ENCODE data around the gene RAI2.

RAI2 gene

GRCh38 chrX:17829566-17829965, 31.5 kb downstream of the RAI2 start:
- DNase-seq (ENCODE audit: extremely low read depth in 1 of 2, low read depth in 1 of 2), result no peak

GRCh38 chrX:17828171-17828570, 32.9 kb downstream of the RAI2 start:
- no peak for DNase-seq (ENCODE audit: extremely low read depth in 1 of 2, low read depth in 1 of 2)

GRCh38 chrX:17826609-17827496, 34.2 kb downstream of the RAI2 start:
- no peak for DNase-seq (ENCODE audit: extremely low read depth in 1 of 2, low read depth in 1 of 2)

- no peak for DNase-seq (ENCODE audit: extremely low read depth in 1 of 2, low read depth in 1 of 2)
Measured at GRCh38 chrX:17824980-17825379, 36.1 kb downstream of the RAI2 start.

GRCh38 chrX:17822351-17822750, 38.7 kb downstream of the RAI2 start:
- DNase-seq (ENCODE audit: extremely low read depth in 1 of 2, low read depth in 1 of 2), result no peak

- DNase-seq (ENCODE audit: extremely low read depth in 1 of 2, low read depth in 1 of 2), result no peak
Measured at GRCh38 chrX:17820100-17820499, 41.0 kb downstream of the RAI2 start.

GRCh38 chrX:17818726-17819125, 42.4 kb downstream of the RAI2 start:
- DNase-seq (ENCODE audit: extremely low read depth in 1 of 2, low read depth in 1 of 2), result no peak

GRCh38 chrX:17817251-17817650, 43.8 kb downstream of the RAI2 start:
- no peak for DNase-seq (ENCODE audit: extremely low read depth in 1 of 2, low read depth in 1 of 2)

GRCh38 chrX:17814557-17814956, 46.5 kb downstream of the RAI2 start:
- DNase-seq (ENCODE audit: extremely low read depth in 1 of 2, low read depth in 1 of 2), result no peak

- DNase-seq (ENCODE audit: extremely low read depth in 1 of 2, low read depth in 1 of 2), result no peak
Measured at GRCh38 chrX:17814059-17814458, 47.0 kb downstream of the RAI2 start.

- no peak for DNase-seq (ENCODE audit: extremely low read depth in 1 of 2, low read depth in 1 of 2)
Measured at GRCh38 chrX:17813277-17813676, 47.8 kb downstream of the RAI2 start.

GRCh38 chrX:17812763-17813162, 48.3 kb downstream of the RAI2 start:
- DNase-seq (ENCODE audit: extremely low read depth in 1 of 2, low read depth in 1 of 2), result no peak

GRCh38 chrX:17809984-17810383, 51.1 kb downstream of the RAI2 start:
- no peak for DNase-seq (ENCODE audit: extremely low read depth in 1 of 2, low read depth in 1 of 2)

- no peak for DNase-seq (ENCODE audit: extremely low read depth in 1 of 2, low read depth in 1 of 2)
Measured at GRCh38 chrX:17809273-17809672, 51.8 kb downstream of the RAI2 start.

- DNase-seq (ENCODE audit: extremely low read depth in 1 of 2, low read depth in 1 of 2), result no peak
Measured at GRCh38 chrX:17805120-17805519, 56.0 kb downstream of the RAI2 start.

GRCh38 chrX:17803449-17803848, 57.6 kb downstream of the RAI2 start:
- DNase-seq (ENCODE audit: extremely low read depth in 1 of 2, low read depth in 1 of 2), result no peak

GRCh38 chrX:17802756-17803155, 58.3 kb downstream of the RAI2 start:
- DNase-seq (ENCODE audit: extremely low read depth in 1 of 2, low read depth in 1 of 2), result no peak

- no peak for DNase-seq (ENCODE audit: extremely low read depth in 1 of 2, low read depth in 1 of 2)
Measured at GRCh38 chrX:17801431-17801830, 59.7 kb downstream of the RAI2 start.

- no peak for DNase-seq (ENCODE audit: extremely low read depth in 1 of 2, low read depth in 1 of 2)
Measured at GRCh38 chrX:17798921-17799320, 62.2 kb downstream of the RAI2 start.

- DNase-seq (ENCODE audit: extremely low read depth in 1 of 2, low read depth in 1 of 2), result no peak
Measured at GRCh38 chrX:17792826-17793225, 68.3 kb downstream of the RAI2 start.

GRCh38 chrX:17788956-17789562, 72.0 kb downstream of the RAI2 start:
- no peak for DNase-seq (ENCODE audit: extremely low read depth in 1 of 2, low read depth in 1 of 2)

GRCh38 chrX:17788439-17788838, 72.7 kb downstream of the RAI2 start:
- DNase-seq (ENCODE audit: extremely low read depth in 1 of 2, low read depth in 1 of 2), result no peak

Measured in stimulated activated CD8-positive, alpha-beta memory T cell treated with anti-CD3 and anti-CD28 coated beads, Interleukin-7, amount 100 ng/mL, for 48 hours (primary cell).